RWPE2 (cell line): ENCODE data around the gene SRMS.
A peak's percentile ranks its signal among the peaks of the same experiment; 100 is the strongest.

ENCODE experiments used
- ATAC-seq: fragments of 200-7000 bp; cut with Tn5 transposase; 3 replicates; pipeline ENCODE4 v1.9.1; 2021; ENCODE audit warnings: low read depth
- DNase-seq: peaks from one replicate; pipeline ENCODE4 v3.0.0-alpha.2; 2020; ENCODE audit warnings: low spot score
- H3K27ac ChIP-seq: fragments of 450-650 bp; 2 replicates; pipeline ENCODE4 v1.5.1; 2017; ENCODE audit warnings: mild to moderate bottlenecking; ENCODE audit not compliant: poor library complexity, severe bottlenecking
- H3K27me3 ChIP-seq: fragments of 250-450 bp; sonication (Bioruptor Pico); 2 replicates; pipeline ENCODE4 v1.5.1; 2021; ENCODE audit warnings: mild to moderate bottlenecking, moderate library complexity; ENCODE audit not compliant: insufficient read depth, poor library complexity, severe bottlenecking
- H3K36me3 ChIP-seq: fragments of 250-450 bp; sonication (Bioruptor Pico); 2 replicates; pipeline ENCODE4 v1.5.1; 2020; ENCODE audit warnings: low read depth, mild to moderate bottlenecking, moderate library complexity
- H3K4me1 ChIP-seq: fragments of 250-450 bp; sonication (Bioruptor Pico); 2 replicates; pipeline ENCODE4 v1.5.1; 2021; ENCODE audit warnings: mild to moderate bottlenecking, moderate library complexity; ENCODE audit not compliant: insufficient read depth, poor library complexity, severe bottlenecking
- H3K4me3 ChIP-seq: fragments of 250-450 bp; sonication (Bioruptor Pico); 2 replicates; pipeline ENCODE4 v1.5.1; 2021; ENCODE audit warnings: mild to moderate bottlenecking, moderate library complexity; ENCODE audit not compliant: severe bottlenecking
- H3K9me3 ChIP-seq: fragments of 250-450 bp; sonication (Bioruptor Pico); 2 replicates; pipeline ENCODE4 v1.5.1; 2021; ENCODE audit warnings: mild to moderate bottlenecking, moderate library complexity; ENCODE audit not compliant: severe bottlenecking
- TF ChIP-seq, protein P1 (sequence below): fragments of 450-650 bp; IDR thresholded peaks from one replicate; pipeline ENCODE4 v1.5.1; 2017; ENCODE audit warnings: mild to moderate bottlenecking, moderate library complexity; ENCODE audit not compliant: poor library complexity, severe bottlenecking

The SRMS gene

DNA sequence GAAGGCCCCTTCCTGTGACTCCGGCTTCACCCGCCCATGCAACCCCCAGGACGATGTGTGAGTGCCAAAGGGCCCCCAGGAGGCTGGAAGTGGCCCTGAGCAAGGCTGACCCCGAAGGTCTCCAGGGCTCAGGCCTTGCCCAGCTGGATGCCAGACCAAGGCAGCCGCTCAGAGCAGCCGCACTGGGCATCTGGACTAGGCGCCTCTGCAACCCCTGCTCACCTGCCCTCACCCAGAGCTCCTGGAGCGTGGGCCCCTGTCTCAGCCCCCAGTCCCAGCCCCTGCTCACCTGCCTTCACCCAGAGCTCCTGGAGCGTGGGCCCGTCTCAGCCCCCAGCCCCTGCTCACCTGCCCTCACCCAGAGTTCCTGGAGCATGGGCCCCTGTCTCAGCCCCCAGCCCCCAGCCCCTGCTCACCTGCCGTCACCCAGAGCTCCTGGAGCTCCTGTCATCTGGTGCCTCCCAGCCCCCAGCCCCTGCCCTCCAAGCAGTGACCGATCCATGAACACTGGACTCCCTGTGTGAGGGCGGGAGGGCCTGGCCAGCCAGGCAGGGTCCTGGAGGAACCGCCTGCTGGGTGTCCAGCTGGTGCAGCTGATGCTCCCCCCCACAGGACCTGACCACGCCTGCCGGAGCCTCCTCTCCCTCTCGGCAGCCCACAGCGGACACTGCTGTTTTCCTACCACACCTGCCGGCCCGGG lies 1.1 kb downstream of the SRMS start:
- DNase-seq, result peak; percentile 86
- H3K27me3 ChIP-seq, result no peaks in the 10 kb centered on the region
- no peaks in the 10 kb centered on the region for H3K36me3 ChIP-seq
- H3K4me3 ChIP-seq, result no peak overlapping the region
- H3K9me3 ChIP-seq, result no peaks in the 10 kb centered on the region
- H3K4me1 ChIP-seq, result peaks cover 19% of the 10 kb centered on the region
- ATAC-seq, result no peak
- TF ChIP-seq, protein P1, sequence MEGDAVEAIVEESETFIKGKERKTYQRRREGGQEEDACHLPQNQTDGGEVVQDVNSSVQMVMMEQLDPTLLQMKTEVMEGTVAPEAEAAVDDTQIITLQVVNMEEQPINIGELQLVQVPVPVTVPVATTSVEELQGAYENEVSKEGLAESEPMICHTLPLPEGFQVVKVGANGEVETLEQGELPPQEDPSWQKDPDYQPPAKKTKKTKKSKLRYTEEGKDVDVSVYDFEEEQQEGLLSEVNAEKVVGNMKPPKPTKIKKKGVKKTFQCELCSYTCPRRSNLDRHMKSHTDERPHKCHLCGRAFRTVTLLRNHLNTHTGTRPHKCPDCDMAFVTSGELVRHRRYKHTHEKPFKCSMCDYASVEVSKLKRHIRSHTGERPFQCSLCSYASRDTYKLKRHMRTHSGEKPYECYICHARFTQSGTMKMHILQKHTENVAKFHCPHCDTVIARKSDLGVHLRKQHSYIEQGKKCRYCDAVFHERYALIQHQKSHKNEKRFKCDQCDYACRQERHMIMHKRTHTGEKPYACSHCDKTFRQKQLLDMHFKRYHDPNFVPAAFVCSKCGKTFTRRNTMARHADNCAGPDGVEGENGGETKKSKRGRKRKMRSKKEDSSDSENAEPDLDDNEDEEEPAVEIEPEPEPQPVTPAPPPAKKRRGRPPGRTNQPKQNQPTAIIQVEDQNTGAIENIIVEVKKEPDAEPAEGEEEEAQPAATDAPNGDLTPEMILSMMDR, result no peak
- H3K27ac ChIP-seq, result peak overlapping the region; percentile 65

DNA sequence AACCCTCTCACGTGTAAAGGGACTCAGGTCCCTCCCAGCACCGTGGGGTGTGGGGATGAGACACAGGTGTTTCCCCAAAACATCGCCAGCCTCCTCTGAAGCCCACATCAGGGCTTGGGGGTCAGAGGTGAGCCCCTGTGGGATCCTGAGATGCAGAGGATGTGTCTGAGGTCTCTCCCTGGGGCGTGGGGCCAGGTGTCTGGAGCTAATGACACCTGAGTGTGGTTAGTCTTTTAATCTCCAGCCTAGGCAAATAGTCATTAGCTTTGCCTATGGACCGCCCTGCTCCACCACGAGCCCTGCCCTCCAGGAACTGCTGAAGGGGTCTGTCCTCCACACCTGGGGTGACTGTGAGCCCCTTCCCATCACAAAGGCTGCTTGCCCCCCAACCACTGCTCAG lies 1.7 kb downstream of the SRMS start:
- H3K27me3 ChIP-seq, result no peaks in the 10 kb centered on the region
- H3K4me3 ChIP-seq, result no peak overlapping the region
- H3K36me3 ChIP-seq, result no peaks in the 10 kb centered on the region
- ATAC-seq (no peak), DNase-seq (peak; percentile 84)
- H3K27ac ChIP-seq, result peak overlapping the region; percentile 65
- TF ChIP-seq, protein P1, result no peak
- peaks cover 19% of the 10 kb centered on the region for H3K4me1 ChIP-seq
- no peaks in the 10 kb centered on the region for H3K9me3 ChIP-seq

DNA sequence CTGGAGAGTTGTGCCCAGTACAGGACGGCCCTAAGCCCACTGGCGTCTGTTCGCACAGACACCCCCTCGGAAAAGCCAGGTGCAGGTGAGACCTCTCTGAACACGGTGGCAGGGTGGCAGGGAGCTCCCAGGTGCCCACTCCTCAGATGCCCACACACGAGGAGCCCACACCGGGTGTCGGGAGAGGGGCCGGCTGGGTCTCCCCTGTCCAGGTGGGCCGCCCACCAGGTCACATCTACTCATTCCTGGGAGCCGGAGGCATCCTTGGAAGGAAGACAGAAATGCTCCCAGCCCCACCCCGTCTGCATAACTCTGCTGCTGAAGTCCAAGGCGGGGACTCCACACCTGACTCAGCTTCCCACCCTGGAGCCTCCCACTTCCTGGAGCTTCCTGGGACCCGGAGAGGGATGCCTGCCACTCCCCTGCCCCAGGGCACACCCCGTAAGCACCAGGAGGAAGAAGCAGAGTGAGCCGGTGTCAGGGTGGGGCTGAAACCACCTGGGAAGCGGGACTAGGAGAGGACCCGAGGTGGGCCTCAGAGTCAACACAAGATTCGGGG lies 2.5 kb downstream of the SRMS start:
- Histone ChIP-seq H3K27ac (peak overlapping the region; percentile 65), H3K27me3 (no peaks in the 10 kb centered on the region), H3K4me3 (no peak overlapping the region), H3K4me1 (peaks cover 19% of the 10 kb centered on the region), H3K36me3 (no peaks in the 10 kb centered on the region), H3K9me3 (no peaks in the 10 kb centered on the region)
- TF ChIP-seq, protein P1, result no peak
- ATAC-seq, result peak; percentile 91
- no peak for DNase-seq

DNA sequence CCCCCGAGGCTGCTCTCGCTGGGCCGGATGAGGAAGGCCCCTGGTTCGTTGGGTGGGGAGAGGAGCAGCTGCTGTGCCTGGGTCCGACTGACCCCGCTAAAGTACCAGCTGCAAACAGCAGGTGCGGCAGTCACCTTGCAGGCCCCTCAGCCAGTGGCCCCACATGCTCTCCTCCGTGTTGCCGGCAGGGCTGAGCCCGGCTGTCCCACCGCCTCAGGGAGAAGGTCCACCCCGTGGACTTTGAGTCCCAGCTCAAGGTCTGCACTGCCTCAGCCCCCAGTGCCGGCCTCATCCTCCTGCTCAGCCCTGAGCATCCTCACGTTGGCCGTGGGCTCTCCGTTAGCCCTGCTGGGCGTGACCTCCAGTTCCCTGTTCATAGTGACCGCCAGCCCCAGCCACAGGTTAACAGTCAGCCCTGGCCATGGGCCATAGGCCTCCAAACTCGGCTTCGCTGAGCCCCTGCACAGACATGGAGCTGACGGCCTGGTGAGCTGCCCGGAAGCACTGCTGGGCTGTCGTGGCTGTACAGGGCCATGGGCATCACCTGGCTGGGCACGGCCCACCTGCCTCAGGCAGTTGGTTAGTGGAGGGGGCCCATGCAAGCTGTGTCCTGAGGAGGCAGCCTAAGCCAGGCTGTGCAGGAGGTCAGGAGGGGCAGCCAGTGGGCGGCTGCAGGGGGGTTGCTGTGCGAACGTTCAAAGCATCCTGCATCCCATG lies 3.1 kb downstream of the SRMS start:
- DNase-seq, result peak; percentile 88
- Histone ChIP-seq H3K4me3 (no peak overlapping the region), H3K36me3 (no peaks in the 10 kb centered on the region), H3K27ac (peak overlapping the region; percentile 65), H3K4me1 (peaks cover 19% of the 10 kb centered on the region), H3K27me3 (no peaks in the 10 kb centered on the region), H3K9me3 (no peaks in the 10 kb centered on the region)
- peak; percentile 0; the same call in 1 of the 3 replicates for ATAC-seq
- TF ChIP-seq, protein P1, result no peak
